HepG2 (cell line): Measurements from ENCODE around the gene ATP5F1C. TPM values are rescaled to one million over a fixed set of nuclear protein-coding genes. Genes with fewer than 3 reads are reported as not detected.

Experiments
- CSRNP2 ChIP-seq: sonication (generic); formaldehyde crosslinking; conservative IDR thresholded peaks from 2 replicates; pipeline ENCODE4 v1.8.0; 2022; ENCODE audit warnings: low read depth, missing genetic modification reagents
- FOXK2 ChIP-seq: fragments of 450-650 bp; IDR thresholded peaks from 2 replicates; pipeline ENCODE4 v1.6.1; 2016
- MIXL1 ChIP-seq: IDR thresholded peaks from 2 replicates; pipeline ENCODE4 v1.6.1; 2016
- RBM22 ChIP-seq: fragments of 200-400 bp; formaldehyde crosslinking; optimal IDR thresholded peaks from 2 replicates; pipeline ENCODE3; 2017; ENCODE audit warnings: mild to moderate bottlenecking, low read length, moderate library complexity
- SKIL ChIP-seq: sonication (generic); formaldehyde crosslinking; IDR thresholded peaks from 2 replicates; pipeline ENCODE4 v1.8.0; 2022; ENCODE audit warnings: missing genetic modification reagents, mild to moderate bottlenecking, moderate library complexity, borderline replicate concordance
- ZBTB26 ChIP-seq: IDR thresholded peaks from 2 replicates; pipeline ENCODE4 v1.6.1; 2016; ENCODE audit warnings: missing compliant biosample characterization, missing genetic modification reagents, borderline replicate concordance
- ZBTB40 ChIP-seq, 2 experiments: fragments of 450-650 bp in 1 of 2; sonication (generic) in 1 of 2; formaldehyde crosslinking in 1 of 2; IDR thresholded peaks; 2 replicates each; pipeline versions ENCODE4 v1.6.1 to v1.8.0; 2016 to 2022; ENCODE audit warnings: antibody characterized with exemption in 1 of 2, mild to moderate bottlenecking in 1 of 2, missing genetic modification reagents in 1 of 2
- ZFP36L1 ChIP-seq: sonication (generic); formaldehyde crosslinking; IDR thresholded peaks from 2 replicates; pipeline ENCODE4 v1.8.0; 2022; ENCODE audit warnings: mild to moderate bottlenecking, missing genetic modification reagents, moderate library complexity
- ZNF274 ChIP-seq: sonication (generic); formaldehyde crosslinking; IDR thresholded peaks from 2 replicates; pipeline ENCODE4 v1.5.1; 2020; ENCODE audit warnings: mild to moderate bottlenecking, missing genetic modification reagents
- ZNF652 ChIP-seq: IDR thresholded peaks from 2 replicates; pipeline ENCODE4 v1.6.1; 2016; ENCODE audit warnings: low read depth, borderline replicate concordance
- ZXDC ChIP-seq: sonication (generic); formaldehyde crosslinking; IDR thresholded peaks from 2 replicates; pipeline ENCODE4 v1.5.0; 2020; ENCODE audit warnings: mild to moderate bottlenecking, missing genetic modification reagents
- polyA plus RNA-seq, 8 experiments: library from polyadenylated mRNA; depleted of rRNA in 3 of 8; stranded (reverse) in 7 of 8; unstranded in 1 of 8; fragments of >200 nt; fragmentation: Illumina TruSeq in 4 of 8; extraction: Trizol in 4 of 8; gene quantifications; 2 replicates each; pipeline versions ENCODE4 v1.2.1 to v1.2.3, GENCODE V29; 2011 to 2016; ENCODE audit warnings: low read depth in 4 of 8, missing spikeins in 1 of 8, mixed read lengths in 1 of 8; ENCODE audit not compliant: insufficient read depth in 1 of 8
- total RNA-seq, 5 experiments: library from RNA; depleted of rRNA; stranded (reverse); fragments of >200 nt; fragmentation: Illumina TruSeq; extraction: Trizol; gene quantifications; 2 replicates each; pipeline ENCODE4 v1.2.3, GENCODE V29; 2016; ENCODE audit warnings: low read depth in 1 of 5

Gene ATP5F1C
- total and polyA plus RNA-seq, 2 of the 13 experiments (the other 11 are each of a cell fraction or from before 2014, with no cell fraction given), result 407 to 416 TPM

- no peak for TF ChIP-seq ZNF652
- no peak for TF ChIP-seq RBM22
- no peak for TF ChIP-seq MIXL1 (CRISPR knock-in tag)
- no peak; the same call in none of the 2 replicates for TF ChIP-seq ZNF274 (CRISPR knock-in tag)
- TF ChIP-seq CSRNP2 (CRISPR knock-in tag), result no peak
- TF ChIP-seq FOXK2, result no peak
- TF ChIP-seq ZXDC (CRISPR knock-in tag), result no peak
- peak; percentile 31; the same call in 1 of the 2 replicates for TF ChIP-seq ZBTB40 (IDR thresholded peaks at IDR 0.05)
- TF ChIP-seq ZBTB40 (CRISPR knock-in tag; IDR thresholded peaks at IDR 0.05), result no peak
- no peak for TF ChIP-seq SKIL (CRISPR knock-in tag)
- TF ChIP-seq ZFP36L1 (CRISPR knock-in tag), result no peak
- peak; percentile 62; the same call in 1 of the 2 replicates for TF ChIP-seq ZBTB26
These were observed at the start of gene ATP5F1C, which contains the start of gene KIN (continued) for GRCh38 chr10:7787857-7788638.
